ENCODE results near the gene MAP3K7CL. TPM values are rescaled to one million over a fixed set of nuclear protein-coding genes. Genes with fewer than 3 reads are reported as not detected.
A peak's percentile ranks its signal among the peaks of the same experiment; 100 is the strongest.

Gene MAP3K7CL
- total RNA-seq, 4 donors from 2014 or later = 1.6 to 2.8 (median 1.9) TPM

GRCh38 chr21:29133241-29133640 lies 2.8 kb downstream of the MAP3K7CL start:
- H3K4me1 ChIP-seq = peaks cover 5 to 9% (median 7%) of the 10 kb centered on the region in 4 donors
- H3K9me3 ChIP-seq = peaks cover 0 to 3% (median 0%) of the 10 kb centered on the region in 4 donors
- H3K27me3 ChIP-seq = no peaks in the 10 kb centered on the region
- TF ChIP-seq POLR2AphosphoS5 (IDR thresholded peaks at IDR 0.05) = no peak
- TF ChIP-seq EP300 (IDR thresholded peaks at IDR 0.05) = no peak
- no peak for TF ChIP-seq CTCF (IDR thresholded peaks at IDR 0.05)
- TF ChIP-seq POLR2A (IDR thresholded peaks at IDR 0.05; ENCODE audit: low read depth) = no peak
- intact Hi-C loops (cut with DNase I) = no loop called here
- H3K27ac ChIP-seq (replicated peaks in 1 of 4) = peak overlapping the region in 1 of 4 donors; percentile 40
- H3K4me3 ChIP-seq = no peak overlapping the region
- no peaks in the 10 kb centered on the region for H3K36me3 ChIP-seq
- WGBS = 96% methylated on average over 5 of the region's 7 CpGs
- no peak for DNase-seq (ENCODE audit: extremely low spot score)

GRCh38 chr21:29133796-29134195 lies 3.4 kb downstream of the MAP3K7CL start:
- intact Hi-C loops (cut with DNase I) = no loop called here
- no peak for DNase-seq (ENCODE audit: extremely low spot score)
- no peak for TF ChIP-seq CTCF (IDR thresholded peaks at IDR 0.05)
- TF ChIP-seq POLR2A (IDR thresholded peaks at IDR 0.05; ENCODE audit: low read depth) = no peak
- TF ChIP-seq POLR2AphosphoS5 (IDR thresholded peaks at IDR 0.05) = no peak
- TF ChIP-seq EP300 (IDR thresholded peaks at IDR 0.05) = no peak
- H3K9me3 ChIP-seq = peaks cover 0 to 3% (median 0%) of the 10 kb centered on the region in 4 donors
- no peak overlapping the region for H3K4me3 ChIP-seq
- H3K36me3 ChIP-seq = no peaks in the 10 kb centered on the region
- peak overlapping the region in 1 of 4 donors; percentile 40 for H3K27ac ChIP-seq (replicated peaks in 1 of 4)
- H3K27me3 ChIP-seq = no peaks in the 10 kb centered on the region
- peaks cover 5 to 9% (median 7%) of the 10 kb centered on the region in 4 donors for H3K4me1 ChIP-seq
- WGBS = 66% methylated on average over 5 of the region's 5 CpGs

- Histone ChIP-seq H3K36me3 (no peaks in the 10 kb centered on the region), H3K4me3 (no peak overlapping the region), H3K4me1 (peaks cover 4 to 6% (median 5%) of the 10 kb centered on the region in 4 donors), H3K27me3 (no peaks in the 10 kb centered on the region), H3K9me3 (no peaks in the 10 kb centered on the region), H3K27ac (replicated peaks in 1 of 4) (no peak overlapping the region)
- intact Hi-C loops (cut with DNase I) = no loop called here
- no peak for TF ChIP-seq EP300 (IDR thresholded peaks at IDR 0.05)
- no peak for TF ChIP-seq POLR2AphosphoS5 (IDR thresholded peaks at IDR 0.05)
- no peak for TF ChIP-seq CTCF (IDR thresholded peaks at IDR 0.05)
- no peak for TF ChIP-seq POLR2A (IDR thresholded peaks at IDR 0.05; ENCODE audit: low read depth)
- no peak for DNase-seq (ENCODE audit: extremely low spot score)
These were observed 5.0 kb downstream of the MAP3K7CL start for GRCh38 chr21:29135481-29135880.

- WGBS = 100% methylated on average over 1 of the region's 1 CpG
- H3K27ac ChIP-seq (replicated peaks in 1 of 4) = no peak overlapping the region
- H3K4me3 ChIP-seq = no peak overlapping the region
- no peaks in the 10 kb centered on the region for H3K27me3 ChIP-seq
- H3K4me1 ChIP-seq = peaks cover 0 to under 1% (median 0%) of the 10 kb centered on the region in 4 donors
- TF ChIP-seq CTCF (IDR thresholded peaks at IDR 0.05) (no peak), POLR2A (IDR thresholded peaks at IDR 0.05; ENCODE audit: low read depth) (no peak), EP300 (IDR thresholded peaks at IDR 0.05) (no peak), POLR2AphosphoS5 (IDR thresholded peaks at IDR 0.05) (no peak)
- no peaks in the 10 kb centered on the region for H3K36me3 ChIP-seq
- DNase-seq (ENCODE audit: extremely low spot score) = no peak
- no peaks in the 10 kb centered on the region for H3K9me3 ChIP-seq
- intact Hi-C loops (cut with DNase I) = no loop called here
These were observed 5.6 kb downstream of the MAP3K7CL start for GRCh38 chr21:29136033-29136432.
